ENCODE data around the gene INAFM2. TPM values are rescaled to one million over a fixed set of nuclear protein-coding genes. Genes with fewer than 3 reads are reported as not detected.

The INAFM2 gene
- polyA plus RNA-seq (ENCODE audit: insufficient read length in 4 of 4): 10 to 100 TPM; 14.7 to 20.0 (median 17.9) TPM

DNA sequence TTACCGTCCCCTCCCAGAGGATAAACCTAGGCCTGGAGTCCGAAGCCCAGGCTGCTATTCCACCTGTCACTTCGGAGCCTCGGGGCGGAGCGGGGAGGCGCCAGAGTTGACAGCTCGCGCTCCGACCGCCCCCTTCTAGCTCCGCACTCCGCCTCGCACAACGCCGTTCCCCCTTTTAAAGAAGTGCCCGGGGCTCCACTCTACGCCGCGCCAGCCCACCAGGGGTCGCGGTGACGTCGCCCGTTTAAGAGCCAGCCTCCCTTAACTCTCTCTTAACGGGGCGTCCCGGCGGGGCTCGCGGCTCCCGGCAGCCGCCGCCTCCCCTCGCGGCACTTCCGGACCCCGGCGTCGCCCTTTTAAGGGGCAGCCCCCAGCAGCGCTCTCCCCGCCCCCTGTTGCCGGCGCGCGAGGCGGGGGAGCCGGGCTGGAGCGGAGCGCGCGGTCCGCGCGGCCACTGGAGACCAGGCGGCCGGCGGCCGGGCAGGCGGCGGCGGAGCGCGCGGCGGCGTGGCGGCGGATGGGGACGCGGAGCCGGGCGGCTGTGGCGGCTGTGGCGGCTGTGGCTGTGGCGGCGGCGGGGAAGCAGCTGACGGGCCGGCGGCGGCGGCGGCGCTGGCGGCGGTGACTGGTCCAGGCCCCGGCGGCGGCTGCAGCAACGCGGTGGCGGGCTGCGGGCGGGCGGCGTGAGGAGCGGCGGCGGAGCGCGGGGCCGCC, at the start of gene INAFM2:
Gene INAFM2, plus strand, starts transcription at position 454 of the 714 bp plus-strand sequence. CDS start 364 bp downstream, outside the sequence.
- peak; percentile 77 to 90 (median 87) for DNase-seq (ENCODE audit: low read depth in 4 of 4, low spot score in 2 of 4)

DNA sequence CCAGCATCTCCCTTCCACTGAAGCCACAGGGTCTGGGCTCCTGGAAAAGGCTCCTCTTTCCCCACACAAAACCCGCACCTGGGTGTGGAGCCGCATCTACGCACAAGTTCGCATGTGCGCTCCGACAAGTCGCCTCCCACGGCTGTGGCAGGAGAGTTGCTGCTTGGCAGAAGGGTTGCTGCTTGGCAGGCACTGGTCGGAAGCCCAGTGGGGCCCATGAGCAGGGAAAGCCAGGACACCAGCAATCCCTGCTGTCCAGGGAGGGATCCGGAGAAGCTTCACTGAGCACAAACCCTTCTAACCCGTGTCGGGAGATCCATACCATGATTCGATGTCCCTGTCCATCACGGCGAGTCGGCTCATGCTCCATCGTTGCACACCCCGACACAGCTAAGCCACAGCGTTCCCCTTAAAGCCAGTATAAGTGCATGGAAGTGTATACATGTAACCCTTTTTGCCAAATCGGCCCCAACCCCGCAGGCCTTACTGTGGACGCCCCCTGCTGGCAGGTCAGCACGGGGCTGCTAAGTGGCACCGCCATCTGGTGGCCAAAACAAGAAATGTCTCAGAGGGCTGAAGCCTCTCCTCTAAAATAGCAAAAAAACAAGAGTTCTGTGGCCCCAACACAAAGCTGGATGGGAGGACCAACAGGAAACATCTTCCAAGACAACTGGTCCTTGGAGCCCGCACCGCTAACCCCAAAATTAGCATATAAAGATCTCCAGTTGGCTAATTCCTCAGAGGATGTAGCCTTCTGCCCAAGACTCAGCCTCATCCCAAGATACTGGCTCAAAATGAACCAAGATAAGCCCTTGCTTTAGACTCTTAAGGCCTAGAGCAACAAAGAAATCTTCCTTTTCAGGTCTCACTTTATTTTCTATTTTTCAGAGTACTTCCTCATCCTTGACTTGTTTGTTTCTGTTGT, 48.9 kb upstream of the INAFM2 start:
- no peak for DNase-seq (ENCODE audit: low read depth in 4 of 4, low spot score in 2 of 4)

DNA sequence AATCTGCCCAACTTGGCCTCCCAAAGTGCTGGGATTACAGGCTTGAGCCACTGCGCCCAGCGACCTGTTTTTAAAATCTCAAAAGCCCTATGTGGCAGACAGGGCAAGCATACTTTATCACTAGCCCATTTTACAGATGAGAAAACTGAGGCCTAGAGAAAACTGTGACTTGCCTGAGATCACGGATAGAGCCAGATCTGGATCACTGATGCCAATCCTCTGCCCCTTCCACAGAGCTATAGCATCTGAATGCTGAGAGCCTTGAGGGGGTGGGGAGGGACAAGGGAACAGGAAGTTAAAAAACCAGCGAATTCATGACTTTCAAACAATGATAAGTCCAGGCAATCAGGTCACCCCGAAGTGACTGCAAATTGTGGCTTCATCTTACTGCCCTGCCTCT, 48.0 kb upstream of the INAFM2 start:
- no peak for DNase-seq (ENCODE audit: low read depth in 4 of 4, low spot score in 2 of 4)

DNA sequence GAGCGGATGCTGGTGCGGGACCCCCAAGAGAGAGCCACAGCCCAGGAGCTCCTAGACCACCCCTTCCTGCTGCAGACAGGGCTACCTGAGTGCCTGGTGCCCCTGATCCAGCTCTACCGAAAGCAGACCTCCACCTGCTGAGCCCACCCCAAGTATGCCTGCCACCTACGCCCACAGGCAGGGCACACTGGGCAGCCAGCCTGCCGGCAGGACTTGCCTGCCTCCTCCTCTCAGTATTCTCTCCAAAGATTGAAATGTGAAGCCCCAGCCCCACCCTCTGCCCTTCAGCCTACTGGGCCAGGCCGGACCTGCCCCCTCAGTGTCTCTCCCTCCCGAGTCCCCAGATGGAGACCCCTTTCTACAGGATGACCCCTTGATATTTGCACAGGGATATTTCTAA, 47.5 kb upstream of the INAFM2 start:
- DNase-seq (ENCODE audit: low read depth in 4 of 4, low spot score in 2 of 4): no peak

DNA sequence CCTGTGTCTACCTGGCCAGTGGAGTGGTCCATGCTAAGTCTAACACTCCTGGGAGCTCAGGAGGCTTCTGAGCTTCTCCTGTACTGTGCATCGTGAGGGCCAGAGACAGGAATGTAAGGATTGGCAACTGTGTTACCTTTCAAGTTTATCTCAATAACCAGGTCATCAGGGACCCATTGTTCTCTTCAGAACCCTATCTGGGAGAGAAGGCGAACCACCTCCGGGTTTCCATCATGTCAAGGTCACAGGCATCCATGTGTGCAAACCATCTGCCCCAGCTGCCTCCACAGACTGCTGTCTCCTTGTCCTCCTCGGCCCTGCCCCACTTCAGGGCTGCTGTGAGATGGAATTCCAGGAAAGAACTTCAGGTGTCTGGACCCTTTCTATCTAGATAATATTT, 46.6 kb upstream of the INAFM2 start:
- no peak for DNase-seq (ENCODE audit: low read depth in 4 of 4, low spot score in 2 of 4)

DNA sequence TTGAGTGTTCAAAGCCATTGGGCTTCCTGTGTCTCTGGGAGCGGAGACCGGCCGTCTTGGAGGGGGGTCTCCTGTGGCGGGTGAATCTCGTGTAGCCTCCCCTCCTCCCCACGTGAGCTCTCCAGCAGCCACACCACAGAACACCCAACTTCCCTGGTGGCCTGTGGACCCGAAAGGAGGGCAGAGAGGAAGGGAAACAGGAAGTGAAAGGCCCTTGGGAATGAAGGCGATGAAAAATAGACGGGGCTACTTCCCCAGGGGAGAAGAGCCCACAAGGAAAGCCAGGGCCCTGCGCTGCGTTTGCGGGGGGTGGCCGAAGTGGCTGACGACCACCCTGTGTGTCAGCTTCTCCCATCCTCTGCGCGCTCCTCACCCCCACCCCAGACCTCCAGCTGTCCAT, 46.0 kb upstream of the INAFM2 start:
- no peak for DNase-seq (ENCODE audit: low read depth in 4 of 4, low spot score in 2 of 4)

DNA sequence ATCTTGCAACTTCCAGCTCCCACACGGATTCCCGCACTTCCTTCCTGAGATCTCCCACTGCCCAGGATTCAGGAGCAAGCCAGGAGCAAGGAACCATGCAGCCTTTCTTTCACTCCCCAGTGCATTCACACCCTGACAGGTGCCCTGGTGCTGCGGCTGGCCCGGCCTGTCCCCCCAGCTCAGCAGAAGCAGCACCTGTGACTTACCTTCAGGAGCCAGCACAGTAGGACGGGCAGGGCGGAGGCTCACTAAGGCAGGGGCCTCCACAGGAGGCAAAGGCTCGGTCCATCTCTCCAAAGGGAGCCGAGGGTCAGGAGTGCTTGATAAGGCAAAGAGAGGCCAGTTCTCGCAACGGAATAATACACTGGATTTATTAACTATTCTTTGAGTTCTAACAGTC, 45.5 kb upstream of the INAFM2 start:
- no peak for DNase-seq (ENCODE audit: low read depth in 4 of 4, low spot score in 2 of 4)

DNA sequence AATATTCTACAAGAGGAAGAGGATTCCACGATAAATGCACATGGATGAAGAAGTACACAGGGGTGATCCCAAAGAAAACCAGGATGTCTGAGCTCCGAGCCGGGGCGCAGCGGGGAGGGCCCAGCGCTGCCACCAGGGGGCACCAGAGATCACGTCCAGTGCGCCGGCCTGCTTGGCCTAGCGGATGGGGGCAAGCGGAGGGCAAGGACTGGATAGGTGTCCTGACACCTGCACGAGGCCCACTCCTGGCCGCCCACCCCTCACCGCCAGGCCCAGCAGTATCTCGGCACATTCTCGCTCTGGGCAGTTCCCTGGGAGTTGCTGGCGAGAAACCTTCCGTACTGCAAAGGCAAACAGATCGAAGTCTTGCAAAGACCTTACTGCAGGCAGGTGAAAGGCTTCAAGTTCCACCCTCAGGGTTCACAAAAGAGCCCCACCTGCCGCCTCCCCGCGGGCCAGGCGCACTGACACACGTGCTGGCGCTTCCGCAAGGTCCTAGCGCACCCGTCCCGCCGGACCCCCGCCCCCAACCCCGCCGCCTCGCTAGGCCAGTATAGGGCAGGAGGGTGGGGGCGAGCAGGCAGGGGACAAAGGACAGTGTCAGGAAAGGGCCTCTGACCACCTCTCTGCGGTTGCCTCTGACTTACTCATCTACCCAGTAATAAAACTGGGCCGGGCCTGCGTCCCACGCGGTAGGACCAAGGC, 43.9 kb upstream of the INAFM2 start:
- peak in 1 of 4 donors; percentile 50 for DNase-seq (ENCODE audit: low read depth in 4 of 4, low spot score in 2 of 4)

DNA sequence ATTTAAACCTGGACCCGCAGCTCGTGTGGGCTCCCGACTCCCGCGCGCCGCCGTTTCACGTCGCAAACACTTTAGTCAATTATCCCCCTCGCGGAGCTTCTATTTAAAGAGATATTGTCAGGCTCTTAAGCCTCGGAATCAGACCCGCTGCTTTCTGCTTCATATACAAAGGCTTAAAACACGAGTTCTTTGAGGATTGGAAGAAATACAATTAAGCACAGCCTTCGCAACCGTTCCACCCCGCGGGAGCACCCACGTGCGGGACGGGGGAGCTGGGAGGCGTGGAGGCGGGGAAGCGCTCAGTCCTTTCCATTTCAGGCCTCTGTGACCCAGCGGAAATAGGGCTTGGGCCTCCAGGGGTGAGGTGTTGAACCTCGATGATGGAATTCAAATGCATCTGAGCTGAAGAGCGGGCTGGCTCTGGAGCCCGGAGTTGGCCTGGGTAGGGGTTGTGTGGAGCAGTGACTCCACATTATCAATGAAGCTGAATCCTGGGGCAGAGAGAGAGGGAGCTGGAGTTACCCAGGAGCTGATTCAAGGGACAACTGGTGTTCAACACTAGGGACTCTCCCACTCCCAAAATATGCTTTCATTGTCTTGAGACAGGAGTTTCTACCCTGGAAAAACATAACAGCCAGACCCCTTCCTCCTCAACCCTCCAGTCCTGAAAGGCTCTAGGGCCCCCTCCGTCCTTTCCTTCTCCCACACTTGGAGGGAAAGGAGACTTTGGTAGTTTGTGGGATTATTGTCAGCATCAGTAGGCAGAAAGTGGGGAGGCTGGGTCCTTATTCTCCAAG, 43.0 kb upstream of the INAFM2 start:
- no peak for DNase-seq (ENCODE audit: low read depth in 4 of 4, low spot score in 2 of 4)

DNA sequence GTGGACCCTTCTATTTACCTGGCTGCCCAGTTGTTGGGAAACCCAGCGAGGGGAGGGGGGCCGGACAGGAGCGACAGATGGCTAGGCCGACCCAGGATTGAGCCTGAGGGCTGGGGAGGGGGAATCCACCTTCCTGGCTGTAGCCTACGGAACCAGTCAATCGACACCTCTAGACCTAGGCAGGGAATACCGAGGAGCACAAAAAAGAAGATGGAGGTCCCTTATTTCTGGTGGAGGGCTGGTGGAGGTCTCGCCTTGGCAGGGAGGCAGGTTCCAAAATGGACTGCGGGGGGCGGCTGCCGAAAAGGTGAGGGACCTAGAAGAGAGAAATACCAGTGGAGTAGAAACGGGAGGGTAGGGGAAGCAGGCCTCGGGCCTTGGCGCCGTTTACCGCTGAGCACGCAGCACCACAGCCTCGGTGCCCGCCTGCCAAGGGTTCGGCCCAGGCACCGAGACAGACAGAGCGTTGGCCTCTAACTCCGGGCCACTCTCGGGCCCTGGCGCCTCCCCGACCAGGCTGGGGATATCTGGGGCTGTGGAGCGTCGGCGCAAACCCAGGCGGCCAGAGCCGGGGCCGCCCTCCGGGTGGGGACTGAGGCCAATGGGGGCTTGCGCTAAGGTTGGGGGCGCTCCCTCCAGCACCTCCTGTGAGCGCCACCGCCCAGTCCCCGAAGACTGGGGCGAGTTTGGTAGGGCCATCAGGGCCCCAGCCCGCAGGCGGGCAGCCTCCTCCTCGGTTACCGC, 42.3 kb upstream of the INAFM2 start:
- DNase-seq (ENCODE audit: low read depth in 4 of 4, low spot score in 2 of 4): no peak

DNA sequence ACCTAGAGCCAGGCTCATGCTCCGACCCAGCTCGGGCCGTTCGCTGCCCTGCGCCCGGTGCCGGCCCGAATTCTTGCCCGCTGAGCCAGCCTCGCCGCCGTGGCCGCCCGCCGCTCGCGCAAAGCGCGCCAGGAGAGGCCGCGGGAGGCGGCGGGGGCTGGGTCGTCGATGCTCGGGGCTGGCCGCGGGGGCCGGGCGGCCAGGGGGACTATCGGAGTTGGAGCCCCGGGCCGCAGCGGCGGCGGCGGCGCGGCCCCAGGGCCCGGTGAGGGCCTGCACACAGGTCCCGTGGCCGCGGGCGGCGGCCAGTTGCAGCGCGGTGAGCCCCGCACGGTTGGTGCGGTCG, 41.7 kb upstream of the INAFM2 start:
- DNase-seq (ENCODE audit: low read depth in 4 of 4, low spot score in 2 of 4): no peak

DNA sequence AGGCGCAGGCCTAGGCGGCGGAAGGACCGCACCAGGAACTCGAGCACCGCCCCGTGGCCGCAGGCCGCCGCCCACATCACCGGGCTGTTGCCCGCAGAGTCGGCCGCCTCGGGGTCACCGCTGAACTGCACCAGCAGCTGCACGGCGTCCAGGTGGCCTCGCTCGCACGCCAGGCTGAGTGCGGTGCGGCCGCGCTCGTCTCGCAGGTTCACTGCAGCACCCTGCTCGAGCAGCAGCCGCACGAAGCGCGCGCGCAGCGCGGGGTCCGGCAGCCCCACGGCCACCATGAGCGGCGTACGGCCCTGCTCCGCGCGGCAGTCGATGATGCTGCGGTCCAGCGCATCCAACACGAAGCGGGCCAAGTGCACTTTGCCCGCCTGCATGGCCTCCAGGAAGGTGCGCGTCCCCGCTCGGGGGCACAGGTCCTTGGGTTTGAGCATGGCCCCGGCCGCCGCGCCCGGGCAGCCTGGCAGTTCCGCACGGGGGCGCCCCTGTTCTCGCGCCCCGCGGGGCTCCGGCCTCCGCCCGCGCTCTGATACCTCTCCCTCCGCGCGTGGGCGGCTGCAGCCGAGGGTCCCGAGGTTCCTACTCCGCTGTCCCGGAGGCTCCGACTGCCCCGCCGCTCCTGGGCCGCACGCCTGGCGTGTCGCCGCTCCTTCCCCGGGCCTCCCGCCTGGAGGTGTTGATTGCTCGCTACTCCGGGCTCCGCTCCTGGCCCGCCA, 41.2 kb upstream of the INAFM2 start:
- DNase-seq (ENCODE audit: low read depth in 4 of 4, low spot score in 2 of 4): no peak

DNA sequence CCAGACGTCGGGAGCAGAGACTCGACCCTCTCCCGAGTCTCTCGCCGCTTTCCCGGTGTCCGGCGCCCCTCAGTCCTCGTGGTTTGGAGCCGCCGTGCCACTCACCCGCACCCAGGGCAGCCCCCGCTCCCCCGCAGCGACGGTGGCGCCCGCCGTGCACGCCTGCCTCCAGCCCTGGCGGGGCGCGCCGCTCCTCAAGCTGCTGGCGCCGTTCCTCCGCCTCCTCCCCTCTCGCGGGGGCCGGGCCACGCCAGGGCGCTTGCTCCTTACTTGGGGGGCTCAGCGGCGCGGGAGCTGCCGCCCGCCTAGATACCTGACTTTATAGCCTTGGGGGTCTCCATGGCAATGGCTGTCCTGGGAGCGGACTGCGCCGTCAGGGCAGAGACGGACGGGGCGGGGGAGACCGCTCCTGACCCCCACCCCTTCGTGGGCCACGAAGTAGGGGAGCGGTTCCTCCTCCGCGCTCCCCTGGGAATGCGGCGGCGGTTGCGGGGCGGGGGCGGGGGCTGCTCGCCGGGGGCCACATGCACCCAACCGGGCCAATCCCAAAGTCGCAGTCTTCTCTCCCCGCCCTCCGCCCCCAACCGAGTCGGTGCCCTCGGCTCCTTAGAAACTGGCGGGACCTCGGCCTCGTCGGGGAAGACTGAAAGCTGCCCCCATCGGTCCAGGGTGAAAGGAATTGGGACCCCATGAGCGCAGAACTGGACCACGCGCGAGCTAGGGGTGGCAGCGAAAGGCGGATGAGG, 40.5 kb upstream of the INAFM2 start, which contains the start of gene ANKRD63:
Gene ANKRD63, minus strand, starts transcription at position 196 of the 746 bp plus-strand sequence. CDS start 478 bp downstream, outside the sequence.
- DNase-seq (ENCODE audit: low read depth in 4 of 4, low spot score in 2 of 4): no peak

DNA sequence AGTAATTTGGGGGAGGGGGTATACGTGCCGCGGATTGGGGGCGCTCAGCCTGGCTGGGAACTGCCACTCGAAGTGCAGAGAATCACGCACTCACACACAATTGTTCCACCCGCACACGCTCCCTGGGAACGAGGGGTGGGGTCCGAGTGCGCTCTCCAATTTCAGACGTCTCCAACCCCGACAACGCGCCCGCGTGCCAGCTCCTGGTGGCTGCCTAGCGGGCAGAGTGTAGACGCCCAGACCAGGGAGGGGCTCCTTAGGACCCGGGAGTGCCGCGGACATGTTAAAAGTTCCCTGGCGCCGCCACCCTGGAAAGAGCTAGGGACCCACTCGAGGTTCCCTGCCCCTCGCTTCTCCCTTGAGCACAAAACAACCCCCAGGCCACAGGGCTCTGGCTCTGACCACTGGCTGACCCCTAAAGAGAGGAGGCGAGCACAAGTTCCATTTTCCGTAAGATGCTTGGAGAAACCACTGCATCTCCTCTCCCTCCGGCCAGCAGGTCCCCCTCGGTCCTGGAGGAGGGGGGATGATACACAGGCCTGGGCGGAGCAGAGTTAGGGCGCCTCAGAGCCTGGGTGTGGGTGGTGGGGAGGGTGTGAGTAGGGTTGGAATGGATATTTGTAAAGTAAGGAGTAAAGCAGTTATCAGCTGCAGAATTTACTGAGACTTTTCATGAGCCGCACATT, 39.7 kb upstream of the INAFM2 start:
- DNase-seq (ENCODE audit: low read depth in 4 of 4, low spot score in 2 of 4): no peak

DNA sequence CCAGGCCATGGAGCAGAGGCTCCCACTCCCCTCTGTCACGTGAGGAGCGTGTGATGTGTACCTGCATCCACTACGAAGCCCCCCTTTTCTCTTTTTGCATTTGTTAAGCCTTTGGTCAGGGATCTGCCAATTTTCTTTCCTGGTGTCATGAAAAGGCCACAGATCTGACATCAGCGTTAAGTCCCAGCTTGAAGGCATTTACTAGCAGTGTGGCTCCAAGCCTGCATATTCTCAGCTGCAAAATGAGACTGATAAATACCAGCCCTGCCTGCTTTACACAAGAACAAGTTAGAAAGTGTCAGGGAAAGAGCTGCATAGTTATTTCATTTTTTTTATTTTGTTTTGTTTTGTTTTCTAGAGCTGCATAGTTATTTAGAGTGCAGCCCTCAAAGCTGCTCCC, 38.3 kb upstream of the INAFM2 start:
- DNase-seq (ENCODE audit: low read depth in 4 of 4, low spot score in 2 of 4): no peak

DNA sequence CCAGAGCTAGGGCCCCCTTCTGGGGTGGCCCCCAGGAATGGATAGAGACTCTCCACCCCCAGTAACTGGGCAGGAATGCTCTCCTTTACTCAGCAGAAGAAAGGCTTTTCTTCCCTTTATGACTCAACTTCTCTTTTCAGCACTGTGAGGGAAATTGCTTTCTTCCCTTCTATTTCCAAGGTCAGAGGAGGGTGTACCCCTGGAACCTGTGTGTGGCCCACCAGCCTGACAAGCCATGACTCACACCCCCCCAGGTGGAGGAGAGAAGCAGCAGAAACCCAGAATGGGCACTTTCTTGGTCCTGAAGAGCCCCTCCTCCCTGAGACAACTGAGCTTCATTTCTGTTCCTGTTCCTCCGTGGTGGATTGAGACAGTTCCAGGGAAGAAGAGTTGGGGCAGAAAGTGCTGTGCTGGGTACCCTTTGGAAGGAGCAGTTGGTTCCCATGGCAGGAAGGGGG, 37.9 kb upstream of the INAFM2 start:
- DNase-seq (ENCODE audit: low read depth in 4 of 4, low spot score in 2 of 4): no peak

DNA sequence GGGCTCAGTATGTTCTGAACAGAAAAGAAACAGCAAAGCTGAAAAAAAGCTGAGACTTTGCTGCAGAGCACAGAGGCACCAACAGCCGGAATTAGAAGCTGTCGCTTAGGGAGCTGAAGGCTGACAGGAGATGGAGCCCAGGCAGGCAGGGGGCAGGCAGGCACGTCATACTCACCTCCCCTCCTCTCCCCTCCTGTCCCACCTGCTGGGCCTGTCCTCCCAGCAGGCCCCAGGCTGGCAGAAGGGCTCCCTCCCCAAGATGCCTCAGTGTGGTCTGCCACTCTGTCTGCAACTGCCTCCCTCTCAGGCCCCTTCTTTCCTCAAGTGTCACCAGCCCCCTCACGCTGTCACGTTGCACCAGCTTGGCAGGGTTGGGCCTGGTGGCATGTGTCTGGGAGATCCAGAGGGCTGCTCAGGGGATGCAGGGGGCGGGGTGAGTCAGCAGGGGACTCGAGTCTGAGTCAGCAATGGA, 37.4 kb upstream of the INAFM2 start:
- no peak for DNase-seq (ENCODE audit: low read depth in 4 of 4, low spot score in 2 of 4)

Measured in left renal cortex interstitium (tissue), 4 donors.